Stimulated activated CD4-positive, alpha-beta T cell treated with anti-CD3 and anti-CD28 coated beads, Interleukin-1b, Interleukin-23, amount 100 ng/mL, for 24 hours (primary cell): ENCODE data around the gene FSTL5.

Experiments
- DNase-seq, 4 experiments: peaks; one replicate each; pipeline ENCODE4 v3.0.0-alpha.2; 2020; ENCODE audit warnings: low read depth in 4 of 4, low spot score in 1 of 4

The FSTL5 gene

GRCh38 chr4:161345741-161346140 is 818.1 kb downstream of the FSTL5 start:
- DNase-seq: no peak

GRCh38 chr4:161343569-161343950 is 820.2 kb downstream of the FSTL5 start:
- no peak for DNase-seq

- DNase-seq: no peak
These were observed 820.8 kb downstream of the FSTL5 start for GRCh38 chr4:161342881-161343568.

GRCh38 chr4:161336621-161337020 is 827.2 kb downstream of the FSTL5 start:
- DNase-seq: no peak

GRCh38 chr4:161336016-161336530 is 827.7 kb downstream of the FSTL5 start:
- no peak for DNase-seq
